ENCODE data around the gene MAGI2. TPM values are rescaled to one million over a fixed set of nuclear protein-coding genes. Genes with fewer than 3 reads are reported as not detected.

The MAGI2 gene
- total and polyA plus RNA-seq, 2 donors (not counting 3 experiments of a cell fraction or from before 2014, with no cell fraction given) = 0.28 to 6.0 TPM

DNA sequence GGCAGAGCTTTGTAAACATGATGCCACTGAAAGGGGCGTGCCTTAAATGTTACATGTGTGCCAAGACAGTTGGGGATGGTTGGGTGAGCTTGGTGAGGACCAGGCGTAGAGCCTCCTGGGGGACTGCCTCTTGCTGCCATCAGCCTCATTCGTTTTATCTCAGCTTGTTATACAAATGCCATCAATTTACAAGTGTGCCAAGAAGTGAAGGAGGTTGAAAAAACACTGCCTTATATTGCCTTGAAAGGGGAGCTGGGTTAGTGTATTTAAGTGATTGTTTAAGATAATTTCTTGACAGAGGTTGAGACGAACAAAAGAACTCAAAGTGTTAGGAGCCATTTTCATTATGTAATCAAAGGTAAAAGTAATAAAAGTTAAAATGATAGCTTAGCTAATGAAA is 1300.2 kb downstream of the MAGI2 start:
- H3K27ac ChIP-seq (ENCODE audit: insufficient read depth, low read depth, low read length) = no peak overlapping the region
- no peak for DNase-seq (ENCODE audit: low read depth, low spot score)
- dilution Hi-C loops (cut with MboI; ENCODE audit: extremely low pct_ligation_motif_present, low sequenced_read_pairs) (no loop called here), intact Hi-C loops (cut with micrococcal nuclease) (no loop called here)
- no peak overlapping the region for H2AFZ ChIP-seq (ENCODE audit: low read depth, low read length)
- H4K20me1 ChIP-seq (replicated peaks; ENCODE audit: control insufficient read depth, extremely low read depth, insufficient read depth, low read length) = no peaks in the 10 kb centered on the region
- no peaks in the 10 kb centered on the region for H3K9me1 ChIP-seq (replicated peaks; ENCODE audit: control insufficient read depth, extremely low read depth, insufficient read depth, low read length)
- no peak overlapping the region for H3K9ac ChIP-seq (replicated peaks; ENCODE audit: extremely low read depth, insufficient read depth, low read length)
- no peak for FAIRE-seq
- no peak for TF ChIP-seq FOS (IDR thresholded peaks at IDR 0.05; ENCODE audit: borderline replicate concordance, insufficient read depth, low read length)
- TF ChIP-seq MYC (IDR thresholded peaks at IDR 0.05; ENCODE audit: low read depth, low read length) = no peak
- no peak for TF ChIP-seq POLR2AphosphoS5 (IDR thresholded peaks at IDR 0.05; ENCODE audit: insufficient read depth, low read depth, low read length)
- no peak for TF ChIP-seq POLR2A (IDR thresholded peaks at IDR 0.05; ENCODE audit: low read depth, low read length)
- no peak for TF ChIP-seq EZH2 (IDR thresholded peaks at IDR 0.05; ENCODE audit: borderline replicate concordance, low read depth, low read length, severe bottlenecking)
- TF ChIP-seq, protein P1, sequence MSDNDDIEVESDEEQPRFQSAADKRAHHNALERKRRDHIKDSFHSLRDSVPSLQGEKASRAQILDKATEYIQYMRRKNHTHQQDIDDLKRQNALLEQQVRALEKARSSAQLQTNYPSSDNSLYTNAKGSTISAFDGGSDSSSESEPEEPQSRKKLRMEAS (IDR thresholded peaks at IDR 0.05; ENCODE audit: insufficient read depth, insufficient read length) = no peak
- TF ChIP-seq, protein P2, sequence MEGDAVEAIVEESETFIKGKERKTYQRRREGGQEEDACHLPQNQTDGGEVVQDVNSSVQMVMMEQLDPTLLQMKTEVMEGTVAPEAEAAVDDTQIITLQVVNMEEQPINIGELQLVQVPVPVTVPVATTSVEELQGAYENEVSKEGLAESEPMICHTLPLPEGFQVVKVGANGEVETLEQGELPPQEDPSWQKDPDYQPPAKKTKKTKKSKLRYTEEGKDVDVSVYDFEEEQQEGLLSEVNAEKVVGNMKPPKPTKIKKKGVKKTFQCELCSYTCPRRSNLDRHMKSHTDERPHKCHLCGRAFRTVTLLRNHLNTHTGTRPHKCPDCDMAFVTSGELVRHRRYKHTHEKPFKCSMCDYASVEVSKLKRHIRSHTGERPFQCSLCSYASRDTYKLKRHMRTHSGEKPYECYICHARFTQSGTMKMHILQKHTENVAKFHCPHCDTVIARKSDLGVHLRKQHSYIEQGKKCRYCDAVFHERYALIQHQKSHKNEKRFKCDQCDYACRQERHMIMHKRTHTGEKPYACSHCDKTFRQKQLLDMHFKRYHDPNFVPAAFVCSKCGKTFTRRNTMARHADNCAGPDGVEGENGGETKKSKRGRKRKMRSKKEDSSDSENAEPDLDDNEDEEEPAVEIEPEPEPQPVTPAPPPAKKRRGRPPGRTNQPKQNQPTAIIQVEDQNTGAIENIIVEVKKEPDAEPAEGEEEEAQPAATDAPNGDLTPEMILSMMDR (IDR thresholded peaks at IDR 0.05; ENCODE audit: extremely low read depth in 1 of 2, insufficient read depth in 1 of 2, low read depth in 1 of 2, low read length in 2 of 2) = no peak
- no peak for TF ChIP-seq JUN (IDR thresholded peaks at IDR 0.05; ENCODE audit: borderline replicate concordance, insufficient read depth, insufficient read length, low read depth)
- no peak for TF ChIP-seq GATA2 (IDR thresholded peaks at IDR 0.05; ENCODE audit: insufficient read depth, insufficient read length, low read depth, low read length)
- no peaks in the 10 kb centered on the region for H3K79me2 ChIP-seq (ENCODE audit: control insufficient read depth, insufficient read depth, low read length)
- no peaks in the 10 kb centered on the region for H3K9me3 ChIP-seq (replicated peaks; ENCODE audit: control insufficient read depth, insufficient read depth, low read length)
- POLR2A ChIA-PET = no interaction called here
- no peaks in the 10 kb centered on the region for H3K4me1 ChIP-seq (ENCODE audit: control insufficient read depth, extremely low read depth, insufficient read depth, low read length)
- no peak overlapping the region for H3K4me2 ChIP-seq (ENCODE audit: insufficient read depth, low read length)
- CTCF ChIA-PET = interaction anchor here (0.9 kb wide), 1 partner anchor 10 kb away, joined by 3 read pairs; no protein-coding TSS in a partner anchor
- peaks cover 0 to 2% of the 10 kb centered on the region in 2 experiments for H3K27me3 ChIP-seq (ENCODE audit: control insufficient read depth in 2 of 2, insufficient read depth in 2 of 2, low read length in 2 of 2)
- H3K36me3 ChIP-seq (ENCODE audit: control insufficient read depth in 2 of 2, extremely low read depth in 1 of 2, insufficient read depth in 2 of 2, low read length in 2 of 2) = no peaks in the 10 kb centered on the region
- BruUV-seq (replicated peaks) = no TSS peak
- H3K4me3 ChIP-seq (replicated peaks in 1 of 3; ENCODE audit: insufficient read depth in 1 of 3, low read depth in 1 of 3, low read length in 3 of 3) = no peak overlapping the region
